Omental fat pad (tissue), 4 donors: ENCODE results near the gene GALR3. TPM values are rescaled to one million over a fixed set of nuclear protein-coding genes. Genes with fewer than 3 reads are reported as not detected.

Source experiments
- ATAC-seq: fragments of 150-250 bp; one replicate; pipeline ENCODE4 v1.9.1; 2016; ENCODE audit warnings: mild to moderate bottlenecking, moderate library complexity; ENCODE audit not compliant: low FRiP score
- DNase-seq: peaks from one replicate; pipeline ENCODE4 v3.0.0-alpha.2; 2019; ENCODE audit warnings: low spot score
- total RNA-seq, 4 donors: library from RNA; depleted of rRNA; stranded (reverse); fragments of >200 nt; gene quantifications; one replicate each; pipeline ENCODE4 v1.1.0, GENCODE V29; 2016
- TF ChIP-seq, protein P1 (sequence below), 3 donors: fragments of 450-650 bp; IDR thresholded peaks; one replicate each; pipeline ENCODE4 v1.5.1; 2016 to 2017; ENCODE audit warnings: antibody characterized with exemption in 3 of 3, mild to moderate bottlenecking in 3 of 3, moderate library complexity in 2 of 3

GALR3 gene
- total RNA-seq, 4 donors from 2014 or later = not detected

DNA sequence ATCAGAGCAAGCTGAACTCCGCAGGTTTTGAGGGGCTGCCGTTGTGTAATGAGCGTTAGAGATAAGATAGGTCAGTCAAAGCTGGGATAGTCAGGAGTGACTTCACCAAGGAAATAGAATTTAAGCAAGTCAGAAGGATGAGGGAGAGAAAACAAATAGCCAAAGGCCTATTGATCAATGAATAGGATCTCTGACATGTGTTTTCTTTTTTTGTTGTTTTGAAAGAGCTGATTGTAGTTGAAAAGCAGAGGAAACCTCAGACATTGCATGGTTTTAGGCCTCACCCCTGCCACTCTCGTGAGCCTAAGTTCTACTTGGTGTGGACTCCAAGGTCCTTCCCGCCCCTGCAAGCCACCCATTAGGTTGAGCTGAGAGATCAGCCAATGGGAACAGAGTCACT is 29.2 kb downstream of the GALR3 start:
- TF ChIP-seq, protein P1, sequence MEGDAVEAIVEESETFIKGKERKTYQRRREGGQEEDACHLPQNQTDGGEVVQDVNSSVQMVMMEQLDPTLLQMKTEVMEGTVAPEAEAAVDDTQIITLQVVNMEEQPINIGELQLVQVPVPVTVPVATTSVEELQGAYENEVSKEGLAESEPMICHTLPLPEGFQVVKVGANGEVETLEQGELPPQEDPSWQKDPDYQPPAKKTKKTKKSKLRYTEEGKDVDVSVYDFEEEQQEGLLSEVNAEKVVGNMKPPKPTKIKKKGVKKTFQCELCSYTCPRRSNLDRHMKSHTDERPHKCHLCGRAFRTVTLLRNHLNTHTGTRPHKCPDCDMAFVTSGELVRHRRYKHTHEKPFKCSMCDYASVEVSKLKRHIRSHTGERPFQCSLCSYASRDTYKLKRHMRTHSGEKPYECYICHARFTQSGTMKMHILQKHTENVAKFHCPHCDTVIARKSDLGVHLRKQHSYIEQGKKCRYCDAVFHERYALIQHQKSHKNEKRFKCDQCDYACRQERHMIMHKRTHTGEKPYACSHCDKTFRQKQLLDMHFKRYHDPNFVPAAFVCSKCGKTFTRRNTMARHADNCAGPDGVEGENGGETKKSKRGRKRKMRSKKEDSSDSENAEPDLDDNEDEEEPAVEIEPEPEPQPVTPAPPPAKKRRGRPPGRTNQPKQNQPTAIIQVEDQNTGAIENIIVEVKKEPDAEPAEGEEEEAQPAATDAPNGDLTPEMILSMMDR (IDR thresholded peaks at IDR 0.05) = no peak
- ATAC-seq (no peak), DNase-seq (no peak)

DNA sequence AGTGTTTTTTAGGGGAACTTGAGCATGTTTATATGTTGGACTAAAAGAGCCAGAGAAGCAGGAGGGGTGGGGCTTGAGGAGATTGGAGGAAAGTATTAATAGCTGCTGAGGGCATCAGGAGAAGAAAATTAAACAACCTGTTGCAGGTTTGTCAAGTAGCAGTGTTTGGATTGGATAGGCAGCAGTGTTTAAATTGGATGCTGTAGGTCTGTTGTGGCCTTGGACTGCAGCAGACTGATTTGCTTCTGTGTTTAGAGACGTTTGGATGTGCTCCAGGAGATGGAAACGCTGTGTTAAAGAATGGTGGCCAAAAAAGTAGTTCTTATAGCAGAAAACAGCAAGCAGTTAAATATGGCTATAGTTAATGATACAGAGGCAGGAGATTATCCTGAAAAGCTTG is 31.8 kb downstream of the GALR3 start:
- ATAC-seq (no peak), DNase-seq (no peak)

DNA sequence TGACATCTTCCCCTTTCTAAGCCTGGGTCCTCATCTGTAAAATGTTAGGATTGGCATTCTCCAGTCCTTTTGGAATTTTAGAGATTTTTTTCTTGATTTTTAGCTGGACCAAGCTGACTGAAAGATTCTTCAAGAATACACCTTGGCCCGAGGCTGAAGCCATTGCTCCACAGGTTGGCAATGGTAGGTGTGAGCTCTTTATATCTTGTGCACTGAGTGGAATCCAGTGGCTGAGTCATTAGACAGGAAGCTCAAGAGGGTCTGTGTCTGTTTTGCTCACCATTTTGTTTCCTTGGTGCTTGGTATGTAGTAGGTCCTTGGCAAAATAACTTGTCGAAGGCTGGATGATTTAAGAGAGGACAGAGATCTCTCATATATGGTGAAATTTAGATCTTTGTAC is 32.3 kb downstream of the GALR3 start:
- TF ChIP-seq, protein P1 (IDR thresholded peaks at IDR 0.05) = no peak
- no peak for DNase-seq
- no peak for ATAC-seq

More for the DNA sequence above, 31.8 kb downstream of the GALR3 start:
- TF ChIP-seq, protein P1 (IDR thresholded peaks at IDR 0.05) = no peak

DNA sequence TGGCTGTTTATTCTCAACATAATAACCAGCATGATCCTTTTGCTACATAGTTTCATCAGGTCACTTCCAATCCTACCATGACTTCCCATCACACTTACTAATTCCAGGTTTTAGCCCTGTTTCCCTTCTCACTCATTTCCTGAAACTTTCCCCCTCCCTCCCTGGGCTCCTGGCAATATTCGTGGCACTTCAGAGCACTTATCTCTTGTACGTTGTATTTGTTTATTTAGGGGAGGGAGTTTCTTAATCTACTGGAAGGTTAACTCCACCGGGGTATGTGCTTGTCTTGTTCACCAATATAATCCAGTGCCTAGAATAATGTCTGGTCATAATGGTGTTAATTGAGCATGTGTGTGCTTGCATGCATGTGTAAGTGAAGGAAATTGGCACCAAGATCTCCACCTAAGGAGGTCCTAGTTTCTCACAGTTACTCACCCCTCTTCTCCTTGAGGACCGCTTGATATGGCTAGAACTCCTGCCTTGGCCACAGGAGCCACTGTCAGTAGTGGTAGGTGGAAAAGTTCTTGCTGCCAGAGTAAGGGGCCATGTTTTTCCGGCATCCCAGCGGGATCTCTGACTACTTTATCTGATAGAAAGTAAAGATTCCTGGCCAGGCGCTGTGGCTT is 37.7 kb downstream of the GALR3 start:
- ATAC-seq (no peak), DNase-seq (no peak)
- TF ChIP-seq, protein P1 (IDR thresholded peaks at IDR 0.05) = no peak

DNA sequence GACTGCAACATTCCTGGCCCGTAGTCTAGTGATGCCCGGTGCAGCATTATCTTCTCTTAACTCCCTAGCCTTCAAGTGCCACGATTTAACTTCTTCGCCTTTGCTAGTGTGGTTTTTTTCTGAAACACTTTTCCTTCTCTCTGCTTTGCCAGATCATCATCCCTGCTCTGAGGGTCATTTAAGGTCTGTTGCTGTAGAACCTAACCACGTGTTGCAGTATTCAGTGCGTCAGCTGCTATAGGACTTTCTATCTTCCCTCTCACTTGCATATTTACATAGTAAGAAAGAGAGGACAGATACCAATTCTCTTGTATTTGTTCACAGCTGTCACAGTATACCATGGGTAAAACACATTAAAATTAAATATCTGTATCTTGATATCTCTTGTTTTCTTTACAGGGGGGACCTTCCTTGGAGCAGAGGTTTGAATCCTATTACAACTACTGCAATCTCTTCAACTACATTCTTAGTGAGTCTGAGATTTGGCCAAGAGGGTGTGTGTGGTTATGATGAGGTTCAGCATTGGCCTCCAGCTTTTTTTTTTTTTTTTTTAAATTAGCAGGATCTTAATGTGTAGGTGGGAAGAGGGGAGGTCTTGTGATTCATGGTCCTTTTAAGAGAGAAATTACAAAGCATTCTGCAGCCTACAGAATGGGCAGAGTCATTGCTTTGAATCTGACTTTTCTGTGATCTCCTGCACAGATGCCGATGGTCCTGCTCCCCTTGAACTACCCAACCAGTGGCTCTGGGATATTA is 39.6 kb downstream of the GALR3 start:
- no peak for DNase-seq
- TF ChIP-seq, protein P1 (IDR thresholded peaks at IDR 0.05) = no peak
- peak; percentile 25 for ATAC-seq

- ATAC-seq (no peak), DNase-seq (no peak)
Measured at GRCh38 chr22:37865510-37865909, 42.3 kb downstream of the GALR3 start.

More at GRCh38 chr22:37865510-37865909, 42.3 kb downstream of the GALR3 start:
- TF ChIP-seq, protein P1 (IDR thresholded peaks at IDR 0.05) = no peak
